Caco-2 (cell line): ENCODE data around the gene GSTA5. TPM values are rescaled to one million over a fixed set of nuclear protein-coding genes. Genes with fewer than 3 reads are reported as not detected.
"Not testable (repeated sequence)": the region's sequence is repeated elsewhere in the genome, so short reads cannot be mapped to it uniquely, and the experiment has no call there.

ENCODE experiments used
- BruUV-seq: library from RNA; stranded (reverse); fragments of 400-500 nt; replicated peaks from 2 replicates; lab custom pipeline; 2021; lab: Mats Ljungman, UMichigan
- CTCF ChIA-PET: fragments of 300-600 bp; sonication (Branson Sonifier 250); formaldehyde crosslinking; loops from one replicate; lab custom pipeline; 2022; ENCODE audit warnings: antibody characterized with exemption; lab: Charles Lee
- POLR2A ChIA-PET: fragments of 300-600 bp; sonication (Branson Sonifier 250); formaldehyde crosslinking; loops from one replicate; lab custom pipeline; 2022; ENCODE audit warnings: antibody characterized with exemption; lab: Charles Lee
- DNase-seq, 2 experiments: peaks; one replicate each; pipeline versions ENCODE4 v3.0.0 to v3.0.0-alpha.2; 2020 to 2022
- H3K27me3 ChIP-seq: replicated peaks from 2 replicates; pipeline ENCODE4 v1.6.0; 2011; ENCODE audit warnings: low read length; ENCODE audit not compliant: control insufficient read depth, insufficient read depth
- H3K36me3 ChIP-seq: 2 replicates; pipeline ENCODE4 v1.5.1; 2011; ENCODE audit warnings: low read length; ENCODE audit not compliant: control insufficient read depth, insufficient read depth
- H3K4me1 ChIP-seq: fragments of 250-450 bp; sonication (Bioruptor Pico); 2 replicates; pipeline ENCODE4 v1.5.1; 2020; ENCODE audit warnings: mild to moderate bottlenecking
- H3K4me3 ChIP-seq: 2 replicates; pipeline ENCODE4 v1.5.1; 2011; ENCODE audit warnings: low read depth, mild to moderate bottlenecking, control low read depth, low read length
- H3K9me3 ChIP-seq: fragments of 250-450 bp; sonication (Bioruptor Pico); 2 replicates; pipeline ENCODE4 v1.5.1; 2020; ENCODE audit warnings: mild to moderate bottlenecking, moderate library complexity
- H3K27ac Mint-ChIP-seq: one replicate; pipeline ENCODE4 v1.8.0; 2022; ENCODE audit warnings: mixed read lengths; ENCODE audit not compliant: unreplicated experiment
- H3K27me3 Mint-ChIP-seq: one replicate; pipeline ENCODE4 v1.8.0; 2022; ENCODE audit warnings: mixed read lengths; ENCODE audit not compliant: insufficient read depth, unreplicated experiment
- H3K36me3 Mint-ChIP-seq: one replicate; pipeline ENCODE4 v1.8.0; 2022; ENCODE audit warnings: mild to moderate bottlenecking, mixed read lengths; ENCODE audit not compliant: insufficient read depth, unreplicated experiment
- H3K4me1 Mint-ChIP-seq: one replicate; pipeline ENCODE4 v1.8.0; 2022; ENCODE audit warnings: low read depth, mixed read lengths; ENCODE audit not compliant: unreplicated experiment
- H3K4me3 Mint-ChIP-seq: one replicate; pipeline ENCODE4 v1.8.0; 2022; ENCODE audit warnings: mild to moderate bottlenecking, moderate library complexity, mixed read lengths; ENCODE audit not compliant: unreplicated experiment
- H3K9me3 Mint-ChIP-seq: one replicate; pipeline ENCODE4 v1.8.0; 2022; ENCODE audit warnings: mixed read lengths; ENCODE audit not compliant: unreplicated experiment
- CTCF ChIP-seq, 2 experiments: fragments of 200-600 bp in 1 of 2; IDR thresholded peaks; 1 replicate in 1 of 2; 2 replicates in 1 of 2; pipeline versions ENCODE4 v1.5.1 to v1.8.0; 2011 to 2022; ENCODE audit warnings: antibody characterized with exemption in 1 of 2, control low read depth in 1 of 2, inconsistent platforms in 1 of 2, low read depth in 1 of 2, low read length in 1 of 2, mild to moderate bottlenecking in 1 of 2, moderate library complexity in 1 of 2; ENCODE audit not compliant: insufficient read depth in 1 of 2, severe bottlenecking in 1 of 2, unreplicated experiment in 1 of 2
- intact Hi-C: fragments of 100-400 bp; cut with micrococcal nuclease; formaldehyde crosslinking; loops from one replicate; pipeline ENCODE4 v1.10.0; 2022; ENCODE audit not compliant: unreplicated experiment
- total RNA-seq: library from RNA; stranded (reverse); gene quantifications from 2 replicates; pipeline ENCODE4 v1.2.3, GENCODE V29; 2022

Gene GSTA5
- total RNA-seq, 1 experiment from 2014 or later, result not detected

DNA sequence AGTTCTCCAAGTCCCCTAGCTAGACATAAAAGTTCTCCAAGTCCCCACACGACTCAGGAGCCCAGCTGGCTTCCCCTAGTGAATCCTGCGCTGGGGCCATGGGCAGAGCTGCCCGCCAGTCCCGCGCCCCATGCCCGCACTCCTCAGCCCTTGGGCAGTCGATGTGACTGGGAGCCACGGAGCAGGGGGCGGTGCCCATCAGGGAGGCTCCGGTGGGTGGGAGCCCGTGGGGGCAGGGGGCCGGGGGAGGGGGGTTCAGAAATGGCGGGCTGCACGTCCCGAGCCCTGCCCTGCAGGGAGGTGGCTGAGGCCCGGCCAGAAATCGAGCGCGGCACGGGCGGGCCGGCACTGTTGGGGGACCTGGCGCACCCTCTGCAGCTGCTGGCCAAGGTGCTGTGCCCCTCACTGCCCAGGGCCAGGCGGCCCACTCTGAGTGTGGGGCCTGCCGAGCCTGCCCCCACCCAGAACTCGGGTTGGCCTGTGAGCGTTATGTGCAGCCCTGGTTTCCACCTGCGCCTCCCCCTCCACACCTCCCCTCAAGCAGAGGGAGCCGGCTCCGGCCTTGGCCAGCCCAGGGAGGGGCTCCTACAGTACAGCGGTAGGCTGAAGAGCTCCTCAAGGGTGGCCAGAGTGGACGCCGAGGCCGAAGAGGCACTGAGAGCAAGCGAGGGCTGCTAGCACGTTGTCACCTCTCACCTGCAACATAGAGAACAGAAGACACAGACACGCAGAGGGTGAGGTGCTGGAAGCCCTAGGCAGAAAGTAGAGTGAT lies 11.4 kb downstream of the GSTA5 start:
- ChIA-PET POLR2A (no interaction called here), CTCF (interaction anchor here (0.7 kb wide), 1 partner anchor 26 kb away, joined by 3 read pairs; no protein-coding TSS in a partner anchor)
- Mint-ChIP-seq H3K36me3 (no peaks in the 10 kb centered on the region), H3K9me3 (no peaks in the 10 kb centered on the region), H3K4me1 (no peaks in the 10 kb centered on the region), H3K27ac (no peak overlapping the region), H3K27me3 (no peaks in the 10 kb centered on the region), H3K4me3 (no peak overlapping the region)
- BruUV-seq, result no TSS peak
- TF ChIP-seq CTCF (IDR thresholded peaks at IDR 0.05; ENCODE audit: insufficient read depth in 1 of 2, low read depth in 1 of 2, low read length in 1 of 2, severe bottlenecking in 1 of 2, unreplicated experiment in 1 of 2), result no peak
- DNase-seq, result no peak
- Histone ChIP-seq H3K27me3 (no peaks in the 10 kb centered on the region), H3K4me3 (no peak overlapping the region), H3K36me3 (no peaks in the 10 kb centered on the region), H3K4me1 (no peaks in the 10 kb centered on the region), H3K9me3 (no peaks in the 10 kb centered on the region)
- intact Hi-C loops, result no loop called here

DNA sequence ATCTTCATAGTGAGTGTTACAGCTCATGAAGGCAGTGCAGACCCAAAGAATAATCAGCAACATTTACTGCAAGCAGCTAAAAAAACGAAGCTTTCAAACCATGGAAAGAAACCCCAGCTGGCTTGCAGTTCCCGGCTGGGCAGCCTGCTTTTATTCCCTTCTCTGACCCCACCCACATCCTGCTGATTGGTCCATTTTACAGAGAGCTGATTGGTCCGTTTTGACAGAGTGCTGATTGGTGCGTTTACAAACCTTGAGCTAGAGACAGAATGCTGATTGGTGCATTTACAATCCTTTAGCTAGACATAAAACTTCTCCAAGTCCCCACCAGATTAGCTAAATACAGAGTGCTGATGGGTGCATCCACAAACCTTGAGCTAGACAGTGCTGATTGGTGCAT lies 12.0 kb downstream of the GSTA5 start:
- BruUV-seq, CTCF ChIA-PET, H3K9me3 ChIP-seq, intact Hi-C loops, DNase-seq, H3K27me3 ChIP-seq, H3K36me3 ChIP-seq, H3K4me3 ChIP-seq, H3K4me3 Mint-ChIP-seq, H3K9me3 Mint-ChIP-seq, H3K27me3 Mint-ChIP-seq, H3K36me3 Mint-ChIP-seq, POLR2A ChIA-PET, H3K27ac Mint-ChIP-seq, H3K4me1 Mint-ChIP-seq, H3K4me1 ChIP-seq: not testable (repeated sequence)

DNA sequence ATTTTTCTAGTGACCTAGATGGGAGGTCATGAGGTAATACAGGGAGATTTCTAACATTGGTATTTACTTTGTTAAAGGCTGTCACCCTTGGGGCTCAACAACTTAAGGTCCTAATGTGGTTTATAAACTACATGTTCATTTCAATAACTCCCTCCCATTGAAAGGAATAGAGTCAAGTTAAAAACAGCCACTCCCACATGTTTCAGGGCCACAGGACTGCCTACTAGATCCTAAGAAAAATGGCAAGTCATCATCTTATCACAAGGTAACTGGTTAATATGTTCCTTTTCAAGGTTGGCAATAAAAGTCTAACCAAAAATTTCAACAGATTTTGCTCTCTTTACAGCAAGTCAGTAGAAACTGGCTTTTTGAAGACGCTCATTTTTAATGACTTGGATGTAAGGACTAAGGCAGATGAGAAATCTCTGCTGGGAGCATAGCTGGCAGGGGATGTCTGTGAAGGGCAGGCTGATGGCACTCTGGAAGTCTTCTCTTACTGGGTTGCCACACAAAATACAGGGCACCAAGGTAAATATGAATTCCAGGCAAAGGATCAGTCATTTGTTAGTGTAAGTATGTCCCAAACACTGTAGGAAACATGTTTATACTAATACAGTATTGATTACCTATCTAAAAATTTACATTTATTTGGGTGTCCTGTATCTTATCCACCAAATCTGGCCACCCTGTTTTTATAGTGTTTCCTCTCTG lies 13.4 kb downstream of the GSTA5 start:
- intact Hi-C loops, H3K27me3 Mint-ChIP-seq, POLR2A ChIA-PET, H3K4me1 Mint-ChIP-seq, H3K4me1 ChIP-seq, H3K27ac Mint-ChIP-seq, DNase-seq, H3K9me3 ChIP-seq, CTCF ChIA-PET, H3K4me3 ChIP-seq, H3K9me3 Mint-ChIP-seq, H3K4me3 Mint-ChIP-seq, H3K36me3 ChIP-seq, H3K27me3 ChIP-seq, H3K36me3 Mint-ChIP-seq, BruUV-seq: not testable (repeated sequence)

GRCh38 chr6:52826513-52826912 lies 14.1 kb downstream of the GSTA5 start:
- BruUV-seq, result no TSS peak
- H3K36me3 ChIP-seq, result no peaks in the 10 kb centered on the region
- POLR2A ChIA-PET, result no interaction called here
- Mint-ChIP-seq H3K36me3 (no peaks in the 10 kb centered on the region), H3K27ac (no peak overlapping the region), H3K9me3 (no peaks in the 10 kb centered on the region), H3K4me3 (no peak overlapping the region), H3K4me1 (no peaks in the 10 kb centered on the region), H3K27me3 (no peaks in the 10 kb centered on the region)
- intact Hi-C loops, result no loop called here
- CTCF ChIA-PET, result no interaction called here
- H3K27me3 ChIP-seq, result no peaks in the 10 kb centered on the region
- no peak for TF ChIP-seq CTCF (IDR thresholded peaks at IDR 0.05; ENCODE audit: insufficient read depth in 1 of 2, low read depth in 1 of 2, low read length in 1 of 2, severe bottlenecking in 1 of 2, unreplicated experiment in 1 of 2)
- DNase-seq, result no peak
- H3K9me3 ChIP-seq, result no peaks in the 10 kb centered on the region
- H3K4me1 ChIP-seq, result no peaks in the 10 kb centered on the region
- no peak overlapping the region for H3K4me3 ChIP-seq

DNA sequence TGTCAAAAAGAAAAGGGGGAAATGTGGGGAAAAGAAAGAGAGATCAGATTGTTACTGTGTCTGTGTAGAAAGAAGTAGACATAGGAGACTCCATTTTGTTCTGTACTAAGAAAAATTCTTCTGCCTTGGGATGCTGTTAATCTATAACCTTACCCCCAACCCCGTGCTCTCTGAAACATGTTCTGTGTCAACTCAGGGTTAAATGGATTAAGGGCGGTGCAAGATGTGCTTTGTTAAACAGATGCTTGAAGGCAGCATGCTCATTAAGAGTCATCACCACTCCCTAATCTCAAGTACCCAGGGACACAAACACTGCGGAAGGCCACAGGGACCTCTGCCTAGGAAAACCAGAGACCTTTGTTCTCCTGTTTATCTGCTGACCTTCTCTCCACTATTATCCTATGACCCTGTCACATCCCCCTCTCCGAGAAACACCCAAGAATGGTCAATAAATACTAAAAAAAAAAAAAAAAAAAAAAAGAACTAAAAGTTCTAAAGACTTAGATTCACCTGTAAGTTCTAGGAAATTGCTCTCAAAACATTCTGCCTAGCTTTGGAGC lies 14.6 kb downstream of the GSTA5 start:
- H3K27me3 Mint-ChIP-seq, H3K9me3 Mint-ChIP-seq, CTCF ChIA-PET, H3K27ac Mint-ChIP-seq, BruUV-seq, H3K4me1 ChIP-seq, H3K4me1 Mint-ChIP-seq, H3K4me3 Mint-ChIP-seq, H3K36me3 Mint-ChIP-seq, H3K9me3 ChIP-seq, intact Hi-C loops, H3K4me3 ChIP-seq, H3K27me3 ChIP-seq, POLR2A ChIA-PET, DNase-seq, H3K36me3 ChIP-seq: not testable (repeated sequence)
